Activated T-cell treated with anti-CD3 and anti-CD28 coated beads for 1 hour (primary cell): Measurements from ENCODE around the gene PTPRN2.
"Not testable (repeated sequence)": the region's sequence is repeated elsewhere in the genome, so short reads cannot be mapped to it uniquely, and the experiment has no call there.

Experiments
- DNase-seq: peaks from one replicate; pipeline ENCODE4 v3.0.0-alpha.2; 2020; ENCODE audit warnings: low read depth

The PTPRN2 gene

DNA sequence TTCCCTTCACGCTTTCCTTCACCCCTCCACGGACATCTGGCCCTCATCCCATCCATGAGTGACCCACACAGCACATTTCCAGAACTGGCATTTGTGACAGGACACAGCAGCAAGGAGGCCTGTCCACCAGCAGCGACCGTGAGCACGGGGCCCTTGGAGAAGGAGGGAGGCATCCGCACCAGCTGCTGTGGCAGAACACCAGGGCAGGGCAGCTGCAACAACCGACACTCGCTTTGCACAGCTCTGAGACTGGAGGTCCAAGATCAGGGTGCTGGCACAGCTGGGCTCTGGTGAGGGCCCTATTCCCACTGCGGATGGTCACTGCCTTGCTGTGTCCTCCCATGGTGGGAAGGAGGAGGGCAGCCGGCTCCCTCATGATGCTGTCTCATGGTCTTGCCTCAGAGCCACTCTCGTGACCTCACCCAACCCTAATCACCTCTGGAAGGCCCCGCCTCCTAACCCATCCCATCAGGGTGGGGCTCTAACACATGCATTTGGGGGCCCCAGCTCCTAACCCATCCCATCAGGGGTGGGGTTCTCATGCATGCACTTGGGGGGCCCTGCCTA lies 36.7 kb downstream of the PTPRN2 start:
- no peak for DNase-seq

DNA sequence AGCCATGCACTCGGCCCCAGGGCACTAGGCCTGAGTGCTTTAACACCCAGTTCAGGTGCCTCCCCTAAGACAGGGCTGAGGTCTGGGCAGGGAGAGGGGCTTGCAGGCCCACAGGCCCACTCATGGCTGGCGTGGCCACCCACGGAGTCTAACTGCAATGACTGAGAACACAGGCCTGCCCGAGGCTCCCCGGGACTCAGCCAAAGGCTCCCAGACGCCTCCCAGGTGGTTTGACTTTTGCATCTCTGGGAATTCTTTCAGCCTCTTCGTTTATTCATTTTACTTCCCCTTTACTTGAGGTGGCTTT lies 37.3 kb downstream of the PTPRN2 start:
- DNase-seq = no peak

DNA sequence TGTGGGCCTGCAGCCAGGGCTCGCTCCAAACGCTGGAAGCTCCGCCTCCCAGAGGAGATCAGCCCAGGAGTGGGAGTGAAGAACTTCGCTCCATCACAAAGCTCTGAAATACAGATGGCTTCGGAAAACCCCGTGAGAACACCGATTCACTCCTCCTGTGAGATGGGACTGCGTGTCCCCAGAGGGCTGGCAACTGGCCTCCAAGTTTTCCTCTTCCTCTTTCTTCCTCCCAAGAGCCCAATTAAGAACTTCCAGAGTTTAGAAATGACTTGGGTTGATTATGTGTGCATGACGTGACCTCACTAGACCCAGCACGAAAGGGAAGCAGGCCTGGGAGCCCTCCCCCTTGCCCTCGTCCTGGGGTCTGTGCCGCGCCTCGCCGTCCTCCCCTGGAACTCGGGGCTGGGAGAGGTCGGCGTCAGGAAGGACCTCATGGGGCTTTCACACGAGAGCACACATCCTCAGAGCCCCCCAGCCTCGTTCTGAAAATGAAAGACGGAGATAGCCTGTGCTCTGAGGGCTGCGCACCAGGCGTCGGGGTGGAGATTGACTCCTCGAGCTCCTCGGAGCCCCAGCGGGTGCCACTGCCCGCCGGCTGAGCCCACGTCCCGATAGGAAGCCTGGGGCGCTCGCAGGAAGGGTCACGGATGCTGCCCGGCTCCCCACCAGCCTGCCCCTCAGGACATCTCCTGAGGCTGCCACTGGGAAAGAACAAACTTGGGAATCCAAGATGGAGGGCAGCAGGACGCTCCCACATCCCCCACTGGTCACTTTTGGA lies 37.8 kb downstream of the PTPRN2 start:
- DNase-seq = no peak

DNA sequence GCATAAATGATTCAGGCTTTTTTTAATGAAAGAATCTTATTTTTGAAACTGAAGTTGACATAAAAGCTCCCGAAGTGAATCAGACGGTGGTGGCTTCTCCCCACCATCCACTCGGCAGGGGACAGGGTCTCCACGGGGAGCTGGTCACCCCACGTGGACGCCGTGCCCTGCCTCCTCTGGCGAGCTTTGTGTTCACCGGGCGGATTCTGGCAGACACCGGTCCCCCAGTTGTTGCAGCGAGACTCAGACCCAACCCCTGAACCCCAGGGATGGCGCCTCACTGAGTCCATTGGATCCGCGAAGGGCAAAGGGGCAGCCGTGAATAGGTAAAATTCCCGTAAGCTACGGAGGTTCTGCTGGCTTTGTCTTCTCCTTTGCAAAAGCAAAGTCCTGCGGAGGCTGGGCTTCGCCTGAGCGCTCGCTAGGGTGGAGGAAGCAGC lies 38.4 kb downstream of the PTPRN2 start:
- DNase-seq = no peak

DNA sequence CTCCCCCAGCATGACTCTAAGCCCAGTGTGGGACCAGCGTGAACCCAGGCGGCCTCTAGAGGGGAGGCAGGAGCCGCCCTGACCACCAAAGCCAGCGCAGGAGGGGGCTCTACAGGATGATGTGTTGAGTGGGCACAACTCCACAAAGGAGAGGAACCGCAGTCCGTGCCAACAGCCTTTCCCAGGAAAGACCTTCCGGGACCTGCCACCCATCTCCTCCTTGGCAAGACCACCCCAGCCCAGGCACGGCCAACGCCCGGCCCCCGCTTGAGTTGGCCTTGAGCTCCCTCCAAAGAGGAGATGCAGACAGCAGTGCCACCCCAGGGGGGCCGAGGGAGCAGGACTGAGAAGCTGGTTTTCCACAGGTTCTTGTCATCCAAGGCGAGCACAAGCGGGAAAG lies 38.9 kb downstream of the PTPRN2 start:
- DNase-seq = no peak

DNA sequence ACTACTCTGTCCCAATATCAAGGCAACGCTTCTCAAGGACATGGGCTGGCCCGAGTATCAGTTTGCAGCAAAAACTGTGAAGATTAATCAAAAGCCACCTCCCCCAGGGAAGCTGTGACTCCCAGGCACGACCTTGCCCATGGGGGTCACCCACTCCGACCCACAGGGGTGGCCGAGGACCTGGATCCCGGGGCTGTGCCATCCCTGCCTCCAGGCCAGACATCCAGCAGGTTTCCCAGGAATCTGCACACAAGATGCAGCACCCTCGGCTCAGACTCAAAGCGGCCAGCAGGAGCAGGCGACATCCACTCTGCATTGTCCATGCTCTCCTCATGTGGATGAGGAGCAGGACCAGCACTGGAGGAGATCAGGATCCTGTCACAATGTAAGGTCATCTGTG lies 39.8 kb downstream of the PTPRN2 start:
- DNase-seq = no peak

DNA sequence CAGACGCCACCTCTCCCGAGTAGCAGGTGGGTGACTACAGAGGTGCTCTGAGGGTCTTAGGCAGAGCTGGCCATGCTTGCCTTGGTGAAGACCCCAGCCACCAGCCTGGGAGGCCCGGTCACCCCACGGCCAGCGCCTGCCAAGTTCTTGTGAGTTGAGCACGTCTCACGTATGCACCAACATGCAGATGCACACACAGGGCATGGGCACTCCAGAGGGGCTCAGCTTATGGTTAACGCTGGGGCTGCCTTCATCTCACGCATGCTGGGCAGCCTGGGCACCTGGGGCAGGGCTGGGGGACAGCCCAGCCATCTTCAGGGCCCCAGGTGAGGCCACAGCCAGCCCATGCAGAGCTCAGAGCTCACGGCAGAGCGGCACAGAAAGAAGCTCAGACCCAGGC lies 41.0 kb downstream of the PTPRN2 start:
- DNase-seq = no peak

DNA sequence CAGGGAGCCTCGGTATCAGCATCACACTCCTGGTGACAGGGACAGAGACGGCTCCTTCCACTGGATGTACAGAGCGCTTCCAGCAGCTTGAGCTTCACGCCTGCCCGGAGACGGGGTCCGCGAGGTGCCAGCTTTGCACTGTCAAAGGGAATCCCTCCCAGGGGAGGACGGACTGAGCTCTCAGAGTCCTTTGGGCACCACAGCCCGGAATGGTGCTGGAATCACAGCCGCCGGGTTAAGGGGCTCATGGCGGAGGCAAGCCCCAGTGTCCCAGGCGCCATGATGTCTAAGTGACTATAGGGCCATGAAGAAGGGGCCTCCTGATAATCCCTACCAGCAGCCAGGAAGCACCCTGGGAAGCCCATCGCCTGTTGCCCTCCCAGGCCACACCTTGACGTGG lies 41.4 kb downstream of the PTPRN2 start:
- DNase-seq = no peak

DNA sequence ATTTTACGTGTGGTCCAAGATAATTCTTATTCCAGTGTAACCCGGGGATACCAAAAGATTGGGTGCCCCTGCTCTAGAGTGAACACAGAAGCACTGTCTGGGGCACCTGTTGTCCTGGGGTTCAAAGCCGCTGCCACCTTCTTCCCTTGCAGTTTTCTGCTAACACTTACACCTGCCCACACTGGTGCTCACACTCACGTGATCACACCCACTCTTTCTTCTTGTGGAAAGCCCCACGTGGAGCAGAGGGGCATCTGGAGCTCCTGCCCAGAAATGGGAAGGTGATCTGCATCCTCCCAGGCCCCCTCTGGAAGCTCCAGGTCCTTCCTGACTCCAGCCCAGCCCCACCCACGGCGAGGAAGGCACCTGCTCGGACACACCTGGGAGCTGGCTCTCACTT lies 42.9 kb downstream of the PTPRN2 start:
- DNase-seq = no peak

DNA sequence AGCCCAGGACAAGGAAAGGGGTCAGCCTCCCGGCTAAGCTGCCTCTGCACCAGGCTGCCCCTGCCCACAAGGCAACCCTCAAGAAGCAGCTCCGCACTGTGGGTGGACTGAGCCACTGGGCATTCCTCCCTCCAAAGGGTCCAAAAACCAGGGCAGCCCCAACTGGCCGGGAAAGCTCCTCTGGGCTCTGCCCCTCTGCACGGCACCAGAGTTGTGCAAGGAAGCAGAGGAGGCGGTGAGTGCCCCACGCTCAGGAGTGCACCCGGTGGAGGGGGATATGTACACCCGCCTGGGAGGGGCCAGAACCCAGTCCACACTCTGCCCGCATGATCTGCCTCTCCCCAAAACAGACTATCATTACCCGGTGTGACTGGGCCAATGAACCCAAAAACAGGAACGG lies 43.8 kb downstream of the PTPRN2 start:
- no peak for DNase-seq

DNA sequence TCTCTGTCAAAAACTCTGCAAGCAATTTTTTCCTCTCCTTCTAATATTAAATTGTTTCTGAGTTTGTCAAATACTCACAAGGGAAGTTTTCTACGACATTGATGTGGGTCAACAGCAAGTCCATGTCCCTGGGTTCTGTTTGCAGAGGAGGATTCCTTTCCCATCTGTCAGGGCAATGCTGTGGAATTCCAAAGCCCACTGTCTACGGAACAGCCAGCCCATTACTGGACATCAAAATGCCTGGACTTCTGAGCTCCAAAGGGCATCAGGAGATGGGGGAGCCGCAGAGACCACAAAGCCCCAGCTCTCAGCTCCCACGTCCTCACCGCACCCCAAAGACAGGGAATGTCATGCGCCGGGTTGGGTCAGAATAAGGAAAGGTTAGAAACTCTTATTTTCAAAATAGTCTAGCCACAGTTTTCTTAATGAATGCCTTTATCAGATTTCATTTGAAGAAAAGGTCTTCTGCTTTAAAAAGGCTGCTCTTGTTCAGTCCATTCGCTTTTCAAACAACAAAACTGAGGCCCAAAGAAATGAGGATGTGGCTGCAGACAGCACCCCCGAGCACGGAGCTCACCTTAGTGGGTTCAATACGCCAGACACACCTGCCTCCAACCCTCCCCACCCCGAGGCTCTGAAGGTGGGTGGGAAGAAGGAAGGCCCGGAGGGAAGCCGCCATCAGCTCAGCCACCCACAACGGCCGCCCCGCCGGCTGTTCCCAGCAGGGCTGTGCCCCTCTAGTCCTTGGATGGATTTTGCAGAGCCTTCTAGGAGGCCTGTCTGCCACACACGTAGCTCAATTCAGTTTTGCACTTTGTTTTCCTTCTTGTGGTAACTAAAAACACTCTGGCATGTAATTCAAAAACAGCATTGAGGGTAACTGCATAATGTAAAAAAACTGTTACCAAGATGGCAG lies 44.7 kb downstream of the PTPRN2 start:
- no peak for DNase-seq

DNA sequence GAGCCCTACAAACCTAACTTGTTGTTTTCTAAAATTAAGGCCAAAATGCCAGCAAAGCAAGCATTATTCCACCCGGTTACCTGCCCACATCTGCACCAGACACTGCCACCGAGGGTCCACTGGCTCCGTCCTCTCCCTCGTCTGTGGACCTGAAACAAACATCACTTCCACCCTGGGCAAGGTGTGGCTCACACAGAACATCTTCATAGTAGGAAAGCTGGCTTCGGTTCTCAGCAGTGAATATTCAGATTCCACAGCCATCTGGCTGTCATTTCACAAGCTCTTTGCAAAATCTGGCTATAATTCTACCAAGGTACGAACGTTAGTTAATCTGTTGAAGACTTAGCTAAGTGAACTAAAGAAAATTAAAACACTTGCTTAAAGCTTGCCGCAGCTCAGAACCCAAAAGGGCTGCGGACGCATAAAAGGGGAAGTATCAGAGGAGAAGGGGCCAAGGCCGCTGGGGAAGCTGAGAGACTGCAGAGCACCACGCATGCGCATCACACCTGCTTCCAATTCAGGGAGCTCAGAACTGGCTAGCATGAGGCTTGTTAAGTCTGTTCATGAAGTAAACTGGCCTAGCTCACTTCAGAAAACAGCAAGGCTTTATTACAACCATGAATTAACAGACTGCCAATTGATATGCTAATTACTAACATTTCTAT lies 46.1 kb downstream of the PTPRN2 start:
- DNase-seq = peak; percentile 3

DNA sequence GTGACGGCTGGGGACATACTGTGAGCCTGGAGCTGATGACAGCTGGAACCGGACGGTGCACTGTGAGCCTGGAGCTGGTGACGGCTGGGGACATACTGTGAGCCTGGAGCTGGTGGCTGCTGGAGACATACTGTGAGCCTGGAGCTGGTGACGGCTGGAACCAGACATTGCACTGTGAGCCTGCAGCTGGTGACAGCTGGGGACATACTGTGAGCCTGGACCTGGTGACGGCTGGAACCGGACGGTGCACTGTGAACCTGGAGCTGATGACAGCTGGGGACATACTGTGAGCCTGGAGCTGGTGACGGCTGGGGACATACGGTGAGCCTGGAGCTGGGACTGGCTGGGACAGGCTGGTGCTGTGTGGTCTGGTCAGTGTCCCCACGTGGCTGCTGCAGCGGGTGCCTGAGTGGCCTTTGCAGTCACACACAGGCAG lies 47.9 kb downstream of the PTPRN2 start:
- DNase-seq = no peak

DNA sequence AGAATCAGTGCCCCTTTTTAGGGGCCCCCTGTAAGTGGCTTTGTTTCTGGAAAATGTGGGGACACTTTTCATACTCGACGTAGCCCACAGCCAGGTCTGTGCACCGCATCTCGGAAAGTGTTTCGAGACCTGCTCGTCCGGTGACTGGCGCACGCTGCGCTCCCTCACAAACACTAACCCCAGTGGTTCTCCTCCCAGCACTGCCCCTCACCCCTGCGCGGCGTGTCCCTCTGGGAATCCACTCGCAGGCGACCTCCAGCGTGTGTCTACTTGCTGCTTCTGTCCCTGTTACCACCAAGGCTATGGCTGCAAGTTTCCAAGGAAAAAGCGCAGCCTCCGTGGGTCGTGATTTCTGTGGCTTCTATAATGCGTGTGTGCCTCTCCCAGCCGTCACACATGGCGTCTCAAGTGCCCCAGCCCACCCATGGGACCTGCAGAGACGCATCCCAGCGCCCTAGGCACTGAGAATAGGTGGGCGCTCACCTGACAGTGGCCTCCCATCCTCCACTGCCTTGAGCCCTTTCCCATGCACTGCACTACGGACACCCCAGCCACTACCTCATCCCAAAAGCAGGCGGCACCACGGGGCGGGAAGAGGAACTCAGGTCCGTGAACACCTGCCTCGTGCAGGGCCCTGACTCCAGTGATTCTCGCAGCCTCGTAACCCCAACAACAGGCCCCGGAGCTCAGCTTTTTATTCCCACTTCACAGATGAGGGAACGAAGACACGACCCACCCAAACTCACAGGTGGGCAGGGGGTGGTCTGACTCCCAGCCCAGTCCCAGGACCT lies 49.3 kb downstream of the PTPRN2 start:
- DNase-seq = no peak

DNA sequence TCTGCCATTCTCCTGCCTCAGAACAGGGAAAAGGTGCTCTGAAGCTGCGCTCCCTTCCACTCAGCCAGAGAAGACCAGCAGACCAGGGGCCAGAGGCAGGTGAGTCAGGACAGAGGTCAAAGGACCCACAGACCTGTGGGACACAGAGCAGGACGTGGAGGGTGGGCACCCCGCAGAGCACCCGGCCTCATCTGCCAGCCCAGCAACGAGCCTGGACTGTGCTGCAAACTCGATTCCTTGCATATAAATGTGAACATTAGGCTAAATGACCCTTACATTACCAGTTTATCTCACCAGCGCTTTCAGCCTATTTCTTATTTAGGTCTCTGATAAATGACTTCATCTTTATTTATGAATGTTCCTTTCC lies 50.1 kb downstream of the PTPRN2 start:
- no peak for DNase-seq

DNA sequence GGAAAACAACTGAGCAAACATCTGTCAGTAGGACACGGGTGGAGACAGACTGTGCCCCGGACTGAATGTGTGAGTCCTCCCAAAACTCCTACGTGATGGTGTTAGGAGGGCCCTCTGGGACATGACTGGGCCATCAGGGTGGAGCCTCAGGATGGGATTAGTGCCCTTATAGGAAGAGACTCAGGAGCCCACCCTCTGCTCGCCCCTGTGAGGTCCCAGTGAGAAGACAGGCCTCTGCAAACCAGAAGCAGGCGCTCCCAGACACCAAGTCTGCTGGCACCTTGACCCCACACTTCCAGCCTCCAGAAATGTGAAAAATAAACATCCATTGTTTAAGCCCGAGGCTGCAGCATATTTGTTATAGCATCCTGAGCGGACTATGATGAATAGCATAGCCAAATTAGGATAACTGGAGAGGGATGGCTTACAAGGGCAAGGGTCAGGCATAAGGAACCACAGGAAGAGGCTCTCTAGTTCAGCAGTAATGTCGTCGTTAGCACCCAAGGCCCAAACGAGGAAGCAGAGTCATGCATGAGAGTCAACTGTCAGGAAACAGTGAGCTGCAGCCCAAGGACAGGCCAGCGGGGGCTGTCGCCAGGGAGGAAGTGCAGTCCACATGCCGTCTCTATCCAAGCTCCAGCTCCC lies 50.6 kb downstream of the PTPRN2 start:
- DNase-seq = no peak

DNA sequence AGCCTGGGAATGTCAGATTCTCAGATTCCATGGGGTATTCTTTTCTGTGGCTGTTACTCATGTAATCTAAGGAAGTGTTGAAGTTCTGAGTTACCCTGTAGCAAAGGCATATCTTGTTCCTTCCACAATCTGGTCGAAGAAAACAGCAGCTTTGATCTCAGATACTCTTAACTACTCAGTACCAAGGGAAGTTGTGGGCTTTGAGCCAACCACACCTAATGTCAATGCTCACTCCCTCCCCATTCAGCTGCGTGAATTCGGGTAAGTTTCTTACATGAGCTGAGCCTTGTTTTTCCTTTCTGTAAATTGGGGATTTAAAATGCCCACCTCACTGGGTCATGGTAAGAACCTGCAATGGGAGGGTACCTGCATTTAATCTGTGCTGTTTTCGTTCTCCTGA lies 52.5 kb downstream of the PTPRN2 start:
- DNase-seq = no peak

DNA sequence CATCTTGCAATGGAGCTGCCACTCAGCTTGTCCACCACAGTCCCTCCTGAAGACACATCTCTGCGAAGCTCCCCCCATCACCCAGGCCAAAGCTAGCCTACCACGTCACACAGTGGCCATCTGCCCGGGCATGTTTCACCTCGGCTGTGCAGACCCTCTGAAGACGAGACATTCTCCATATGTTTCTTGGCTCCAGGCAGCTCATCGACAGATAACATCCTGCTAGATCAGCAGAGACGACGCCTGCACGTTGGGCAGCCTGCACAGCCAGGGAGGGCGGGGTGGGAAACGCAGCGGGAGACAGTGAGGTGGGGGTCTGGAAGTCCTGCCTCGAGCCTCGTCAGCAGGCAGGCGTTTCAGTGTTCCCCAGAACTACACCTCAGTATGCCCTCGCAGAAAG lies 53.0 kb downstream of the PTPRN2 start:
- DNase-seq = no peak

DNA sequence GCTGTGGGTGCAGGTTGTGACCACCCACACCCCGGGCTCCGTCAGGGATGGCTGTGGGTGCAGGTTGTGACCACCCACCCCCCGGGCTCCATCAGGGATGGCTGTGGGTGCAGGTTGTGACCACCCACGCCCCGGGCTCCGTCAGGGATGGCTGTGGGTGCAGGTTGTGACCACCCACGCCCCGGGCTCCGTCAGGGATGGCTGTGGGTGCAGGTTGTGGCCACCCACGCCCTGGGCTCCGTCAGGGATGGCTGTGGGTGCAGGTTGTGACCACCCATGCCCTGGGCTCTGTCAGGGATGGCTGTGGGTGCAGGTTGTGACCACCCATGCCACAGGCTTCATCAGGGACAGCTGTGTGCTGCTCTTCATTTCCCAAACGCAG lies 53.5 kb downstream of the PTPRN2 start:
- DNase-seq = not testable (repeated sequence)

DNA sequence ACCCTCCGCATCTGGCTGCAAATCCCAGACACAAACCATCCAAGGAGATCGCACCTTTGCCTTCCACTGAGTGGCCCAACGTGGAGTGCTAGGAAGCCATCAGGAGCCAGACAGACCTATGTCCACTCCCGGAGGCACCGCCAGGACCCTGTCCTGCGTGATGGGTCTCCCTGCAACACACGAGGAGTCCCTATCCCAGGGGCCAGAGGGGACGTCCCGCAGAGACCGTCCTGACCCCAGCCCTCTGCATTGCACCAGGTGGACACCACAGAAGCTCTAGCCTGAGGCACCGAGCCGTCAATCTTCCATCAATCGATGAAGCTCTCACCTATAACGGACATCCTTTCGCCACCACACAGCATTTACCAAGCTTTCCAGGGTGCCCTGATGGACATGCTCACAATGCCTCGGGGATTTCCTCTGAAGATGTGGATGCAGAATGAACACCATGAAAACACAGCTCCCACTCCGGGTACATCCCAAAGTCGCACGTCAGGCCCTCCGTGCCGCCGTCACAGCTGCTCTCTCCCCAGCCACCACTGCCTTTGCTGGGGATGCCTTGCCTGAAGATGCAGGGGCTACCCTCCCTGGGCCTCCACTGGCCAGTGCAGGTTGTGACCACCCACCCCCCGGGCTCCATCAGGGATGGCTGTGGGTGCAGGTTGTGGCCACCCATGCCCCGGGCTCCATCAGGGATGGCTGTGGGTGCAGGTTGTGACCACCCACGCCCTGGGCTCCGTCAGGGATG lies 54.1 kb downstream of the PTPRN2 start:
- no peak for DNase-seq
